ENCODE measurements around the gene TSPAN18.

Gene TSPAN18

DNA sequence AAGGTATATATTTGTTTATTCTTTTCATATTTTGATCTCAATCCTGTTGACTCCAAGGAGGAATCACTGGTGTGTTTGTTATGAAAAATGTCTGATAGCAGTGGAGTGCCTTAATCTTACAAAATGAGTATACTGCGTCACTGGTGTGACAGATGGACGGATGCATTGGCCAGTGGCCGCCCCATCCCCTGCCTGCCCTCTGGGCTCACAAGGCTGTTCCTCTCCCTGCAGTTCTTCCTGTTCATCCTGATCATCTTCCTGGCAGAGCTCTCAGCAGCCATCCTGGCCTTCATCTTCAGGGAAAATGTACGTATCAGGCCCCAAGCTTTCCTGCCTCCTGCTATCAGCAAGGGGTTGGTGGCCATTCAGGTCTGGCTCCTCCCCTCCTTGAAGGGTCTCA, 191.0 kb downstream of the TSPAN18 start:
- H3K36me3 ChIP-seq (ENCODE audit: control insufficient read depth in 2 of 2, insufficient read depth in 1 of 2, low read length in 2 of 2): no peaks in the 10 kb centered on the region
- POLR2A ChIA-PET: no interaction called here

DNA sequence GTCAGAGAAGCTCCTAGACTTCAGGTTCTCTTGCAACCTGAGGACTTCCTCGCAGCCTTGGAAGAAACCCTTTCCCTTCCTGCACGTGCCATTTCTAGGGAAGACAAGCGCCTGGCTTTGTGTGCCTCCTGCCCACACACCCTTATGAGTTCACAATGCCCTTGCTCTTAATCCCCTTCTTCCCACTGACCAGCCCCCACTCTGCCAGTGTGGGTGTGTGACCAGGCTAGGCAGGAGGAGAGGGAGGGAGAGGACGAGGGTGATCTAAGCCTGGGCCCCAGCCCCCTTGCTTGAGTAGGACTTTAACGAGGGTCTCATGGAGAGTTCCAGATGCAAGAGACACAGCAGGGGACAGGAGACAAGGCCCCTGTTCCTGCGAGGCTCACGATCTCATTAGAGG, 193.7 kb downstream of the TSPAN18 start:
- Histone ChIP-seq H3K36me3 (ENCODE audit: control insufficient read depth in 2 of 2, insufficient read depth in 1 of 2, low read length in 2 of 2) (no peaks in the 10 kb centered on the region), H3K9me3 (ENCODE audit: control insufficient read depth, insufficient read depth, low read depth, low read length) (no peaks in the 10 kb centered on the region), H3K4me1 (ENCODE audit: control insufficient read depth, insufficient read depth, low read length) (no peaks in the 10 kb centered on the region), H3K4me3 (ENCODE audit: low read depth, low read length) (no peak overlapping the region), H3K27ac (ENCODE audit: extremely low read depth, low read depth, low read length) (no peak overlapping the region)
- TF ChIP-seq ZIC2 (tag by site-specific recombination; IDR thresholded peaks at IDR 0.05) (no peak; the same call in 1 of the 2 replicates), ZNF707 (tag by site-specific recombination; IDR thresholded peaks at IDR 0.05) (no peak), HOXA7 (CRISPR knock-in tag; IDR thresholded peaks at IDR 0.05; ENCODE audit: borderline replicate concordance) (no peak), EGR2 (tag by site-specific recombination; IDR thresholded peaks at IDR 0.05; ENCODE audit: low read depth) (peak; percentile 97), OVOL3 (tag by site-specific recombination; IDR thresholded peaks at IDR 0.05) (no peak), ZFHX2 (tag by site-specific recombination; conservative IDR thresholded peaks at IDR 0.05) (peak; percentile 98), ZBTB21 (tag by site-specific recombination; IDR thresholded peaks at IDR 0.05) (no peak), ZNF211 (tag by site-specific recombination; IDR thresholded peaks at IDR 0.05; ENCODE audit: low read depth) (no peak), ZNF324 (tag by site-specific recombination; IDR thresholded peaks at IDR 0.05) (no peak), ZNF664 (tag by site-specific recombination; IDR thresholded peaks at IDR 0.05) (no peak), ZNF473 (tag by site-specific recombination; IDR thresholded peaks at IDR 0.05) (no peak)
- TF ChIP-seq, protein P1, sequence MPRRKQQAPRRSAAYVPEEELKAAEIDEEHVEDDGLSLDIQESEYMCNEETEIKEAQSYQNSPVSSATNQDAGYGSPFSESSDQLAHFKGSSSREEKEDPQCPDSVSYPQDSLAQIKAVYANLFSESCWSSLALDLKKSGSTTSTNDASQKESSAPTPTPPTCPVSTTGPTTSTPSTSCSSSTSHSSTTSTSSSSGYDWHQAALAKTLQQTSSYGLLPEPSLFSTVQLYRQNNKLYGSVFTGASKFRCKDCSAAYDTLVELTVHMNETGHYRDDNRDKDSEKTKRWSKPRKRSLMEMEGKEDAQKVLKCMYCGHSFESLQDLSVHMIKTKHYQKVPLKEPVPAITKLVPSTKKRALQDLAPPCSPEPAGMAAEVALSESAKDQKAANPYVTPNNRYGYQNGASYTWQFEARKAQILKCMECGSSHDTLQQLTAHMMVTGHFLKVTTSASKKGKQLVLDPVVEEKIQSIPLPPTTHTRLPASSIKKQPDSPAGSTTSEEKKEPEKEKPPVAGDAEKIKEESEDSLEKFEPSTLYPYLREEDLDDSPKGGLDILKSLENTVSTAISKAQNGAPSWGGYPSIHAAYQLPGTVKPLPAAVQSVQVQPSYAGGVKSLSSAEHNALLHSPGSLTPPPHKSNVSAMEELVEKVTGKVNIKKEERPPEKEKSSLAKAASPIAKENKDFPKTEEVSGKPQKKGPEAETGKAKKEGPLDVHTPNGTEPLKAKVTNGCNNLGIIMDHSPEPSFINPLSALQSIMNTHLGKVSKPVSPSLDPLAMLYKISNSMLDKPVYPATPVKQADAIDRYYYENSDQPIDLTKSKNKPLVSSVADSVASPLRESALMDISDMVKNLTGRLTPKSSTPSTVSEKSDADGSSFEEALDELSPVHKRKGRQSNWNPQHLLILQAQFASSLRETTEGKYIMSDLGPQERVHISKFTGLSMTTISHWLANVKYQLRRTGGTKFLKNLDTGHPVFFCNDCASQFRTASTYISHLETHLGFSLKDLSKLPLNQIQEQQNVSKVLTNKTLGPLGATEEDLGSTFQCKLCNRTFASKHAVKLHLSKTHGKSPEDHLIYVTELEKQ (tag by site-specific recombination; IDR thresholded peaks at IDR 0.05; ENCODE audit: borderline replicate concordance): no peak
- TF ChIP-seq, protein P2, sequence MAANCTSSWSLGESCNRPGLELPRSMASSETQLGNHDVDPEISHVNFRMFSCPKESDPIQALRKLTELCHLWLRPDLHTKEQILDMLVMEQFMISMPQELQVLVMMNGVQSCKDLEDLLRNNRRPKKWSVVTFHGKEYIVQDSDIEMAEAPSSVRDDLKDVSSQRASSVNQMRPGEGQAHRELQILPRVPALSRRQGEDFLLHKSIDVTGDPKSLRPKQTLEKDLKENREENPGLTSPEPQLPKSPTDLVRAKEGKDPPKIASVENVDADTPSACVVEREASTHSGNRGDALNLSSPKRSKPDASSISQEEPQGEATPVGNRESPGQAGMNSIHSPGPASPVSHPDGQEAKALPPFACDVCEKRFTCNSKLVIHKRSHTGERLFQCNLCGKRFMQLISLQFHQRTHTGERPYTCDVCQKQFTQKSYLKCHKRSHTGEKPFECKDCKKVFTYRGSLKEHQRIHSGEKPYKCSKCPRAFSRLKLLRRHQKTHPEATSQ (tag by site-specific recombination; IDR thresholded peaks at IDR 0.05): no peak
- TF ChIP-seq, protein P3, sequence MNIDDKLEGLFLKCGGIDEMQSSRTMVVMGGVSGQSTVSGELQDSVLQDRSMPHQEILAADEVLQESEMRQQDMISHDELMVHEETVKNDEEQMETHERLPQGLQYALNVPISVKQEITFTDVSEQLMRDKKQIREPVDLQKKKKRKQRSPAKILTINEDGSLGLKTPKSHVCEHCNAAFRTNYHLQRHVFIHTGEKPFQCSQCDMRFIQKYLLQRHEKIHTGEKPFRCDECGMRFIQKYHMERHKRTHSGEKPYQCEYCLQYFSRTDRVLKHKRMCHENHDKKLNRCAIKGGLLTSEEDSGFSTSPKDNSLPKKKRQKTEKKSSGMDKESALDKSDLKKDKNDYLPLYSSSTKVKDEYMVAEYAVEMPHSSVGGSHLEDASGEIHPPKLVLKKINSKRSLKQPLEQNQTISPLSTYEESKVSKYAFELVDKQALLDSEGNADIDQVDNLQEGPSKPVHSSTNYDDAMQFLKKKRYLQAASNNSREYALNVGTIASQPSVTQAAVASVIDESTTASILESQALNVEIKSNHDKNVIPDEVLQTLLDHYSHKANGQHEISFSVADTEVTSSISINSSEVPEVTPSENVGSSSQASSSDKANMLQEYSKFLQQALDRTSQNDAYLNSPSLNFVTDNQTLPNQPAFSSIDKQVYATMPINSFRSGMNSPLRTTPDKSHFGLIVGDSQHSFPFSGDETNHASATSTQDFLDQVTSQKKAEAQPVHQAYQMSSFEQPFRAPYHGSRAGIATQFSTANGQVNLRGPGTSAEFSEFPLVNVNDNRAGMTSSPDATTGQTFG (tag by site-specific recombination; IDR thresholded peaks at IDR 0.05; ENCODE audit: borderline replicate concordance): no peak
- POLR2A ChIA-PET: no interaction called here
- CTCF ChIA-PET: interaction anchor here (0.7 to 2.2 kb wide), 5 partner anchors 9 to 289 kb away, joined by 3 to 10 read pairs (median 4); no protein-coding TSS in a partner anchor

More for the DNA sequence above, 191.0 kb downstream of the TSPAN18 start:
- no peak overlapping the region for H3K4me3 ChIP-seq (ENCODE audit: low read depth, low read length)
- CTCF ChIA-PET: no interaction called here
- no peak overlapping the region for H3K27ac ChIP-seq (ENCODE audit: extremely low read depth, low read depth, low read length)
- TF ChIP-seq, protein P4, sequence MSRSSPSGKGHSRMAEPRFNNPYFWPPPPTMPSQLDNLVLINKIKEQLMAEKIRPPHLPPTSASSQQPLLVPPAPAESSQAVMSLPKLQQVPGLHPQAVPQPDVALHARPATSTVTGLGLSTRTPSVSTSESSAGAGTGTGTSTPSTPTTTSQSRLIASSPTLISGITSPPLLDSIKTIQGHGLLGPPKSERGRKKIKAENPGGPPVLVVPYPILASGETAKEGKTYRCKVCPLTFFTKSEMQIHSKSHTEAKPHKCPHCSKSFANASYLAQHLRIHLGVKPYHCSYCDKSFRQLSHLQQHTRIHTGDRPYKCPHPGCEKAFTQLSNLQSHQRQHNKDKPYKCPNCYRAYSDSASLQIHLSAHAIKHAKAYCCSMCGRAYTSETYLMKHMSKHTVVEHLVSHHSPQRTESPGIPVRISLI (tag by site-specific recombination; IDR thresholded peaks at IDR 0.05): no peak
- no peak for TF ChIP-seq ZNF174 (tag by site-specific recombination; IDR thresholded peaks at IDR 0.05)
- TF ChIP-seq ZNF473 (tag by site-specific recombination; IDR thresholded peaks at IDR 0.05): no peak
- TF ChIP-seq ZNF184 (tag by site-specific recombination; IDR thresholded peaks at IDR 0.05): no peak
- no peak for TF ChIP-seq FEZF1 (tag by site-specific recombination; IDR thresholded peaks at IDR 0.05)
- no peak for TF ChIP-seq GLI4 (tag by site-specific recombination; IDR thresholded peaks at IDR 0.05)
- TF ChIP-seq, protein P5, sequence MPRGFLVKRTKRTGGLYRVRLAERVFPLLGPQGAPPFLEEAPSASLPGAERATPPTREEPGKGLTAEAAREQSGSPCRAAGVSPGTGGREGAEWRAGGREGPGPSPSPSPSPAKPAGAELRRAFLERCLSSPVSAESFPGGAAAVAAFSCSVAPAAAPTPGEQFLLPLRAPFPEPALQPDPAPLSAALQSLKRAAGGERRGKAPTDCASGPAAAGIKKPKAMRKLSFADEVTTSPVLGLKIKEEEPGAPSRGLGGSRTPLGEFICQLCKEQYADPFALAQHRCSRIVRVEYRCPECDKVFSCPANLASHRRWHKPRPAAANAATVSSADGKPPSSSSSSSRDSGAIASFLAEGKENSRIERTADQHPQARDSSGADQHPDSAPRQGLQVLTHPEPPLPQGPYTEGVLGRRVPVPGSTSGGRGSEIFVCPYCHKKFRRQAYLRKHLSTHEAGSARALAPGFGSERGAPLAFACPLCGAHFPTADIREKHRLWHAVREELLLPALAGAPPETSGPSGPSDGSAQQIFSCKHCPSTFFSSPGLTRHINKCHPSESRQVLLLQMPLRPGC (tag by site-specific recombination; IDR thresholded peaks at IDR 0.05): no peak
- TF ChIP-seq HOXA7 (CRISPR knock-in tag; IDR thresholded peaks at IDR 0.05; ENCODE audit: borderline replicate concordance): no peak
- no peaks in the 10 kb centered on the region for H3K4me1 ChIP-seq (ENCODE audit: control insufficient read depth, insufficient read depth, low read length)
- no peaks in the 10 kb centered on the region for H3K9me3 ChIP-seq (ENCODE audit: control insufficient read depth, insufficient read depth, low read depth, low read length)
